B cell (primary cell): ENCODE results near the gene ABCC1. TPM values are rescaled to one million over a fixed set of nuclear protein-coding genes. Genes with fewer than 3 reads are reported as not detected.

Experiments used
- ATAC-seq: fragments of 200-7000 bp; cut with Tn5 transposase; one replicate; pipeline ENCODE4 v1.10.0; 2021; ENCODE audit warnings: low read depth, mild to moderate bottlenecking, moderate number of reproducible peaks, moderate library complexity
- CTCF ChIA-PET: fragments of 350-600 bp; sonication (Branson Sonifier 250); formaldehyde crosslinking; loops from one replicate; lab custom pipeline; 2021; ENCODE audit warnings: antibody characterized with exemption, inconsistent platforms; lab: Charles Lee
- POLR2A ChIA-PET: fragments of 350-600 bp; sonication (Branson Sonifier 250); formaldehyde crosslinking; loops from one replicate; lab custom pipeline; 2021; ENCODE audit warnings: antibody characterized with exemption; lab: Charles Lee
- DNase-seq: peaks from one replicate; pipeline ENCODE4 v3.0.0; 2013
- H2AFZ ChIP-seq: 2 replicates; pipeline ENCODE4 v1.6.1; 2012; ENCODE audit warnings: mild to moderate bottlenecking, low read depth, low read length; ENCODE audit not compliant: insufficient read depth, poor library complexity, severe bottlenecking
- H3K27ac ChIP-seq, 2 donors: 1 replicate in 1 of 2; 2 replicates in 1 of 2; pipeline ENCODE4 v1.5.1; 2012 to 2013; ENCODE audit warnings: low read length in 2 of 2, mild to moderate bottlenecking in 2 of 2, moderate library complexity in 1 of 2
- H3K27me3 ChIP-seq, 4 experiments: fragments of 200-600 bp in 1 of 4; sonication (generic) in 1 of 4; replicated peaks in 1 of 4; 1 replicate in 2 of 4; 2 replicates in 2 of 4; pipeline versions ENCODE4 v1.6.1 to v1.7.0; 2013 to 2016; ENCODE audit warnings: low read length in 3 of 4, mild to moderate bottlenecking in 2 of 4, mixed read lengths in 1 of 4, moderate library complexity in 1 of 4; ENCODE audit not compliant: insufficient read depth in 4 of 4, control insufficient read depth in 3 of 4; ENCODE audit errors: control extremely low read depth in 1 of 4
- H3K36me3 ChIP-seq, 2 experiments: replicated peaks in 1 of 2; 1 replicate in 1 of 2; 2 replicates in 1 of 2; pipeline versions ENCODE4 v1.6.1 to v1.7.1; 2013; ENCODE audit warnings: low read length in 1 of 2; ENCODE audit not compliant: insufficient read depth in 2 of 2, control insufficient read depth in 1 of 2; ENCODE audit errors: control extremely low read depth in 1 of 2, extremely low read depth in 1 of 2
- H3K4me1 ChIP-seq, 2 donors: fragments of 200-600 bp in 1 of 2; sonication (generic) in 1 of 2; 1 replicate in 1 of 2; 2 replicates in 1 of 2; pipeline versions ENCODE4 v1.5.1 to v1.6.1; 2013 to 2017; ENCODE audit warnings: low read length in 2 of 2; ENCODE audit not compliant: control insufficient read depth in 2 of 2, insufficient read depth in 2 of 2
- H3K4me2 ChIP-seq: replicated peaks from 2 replicates; pipeline ENCODE3; 2012; ENCODE audit warnings: mild to moderate bottlenecking, low read depth, low read length; ENCODE audit not compliant: poor library complexity, severe bottlenecking
- H3K4me3 ChIP-seq, 5 experiments: fragments of 200-600 bp in 1 of 5; sonication (generic) in 1 of 5; 1 replicate in 3 of 5; 2 replicates in 2 of 5; pipeline versions ENCODE4 v1.5.1 to v1.7.0; 2011 to 2016; ENCODE audit warnings: low read length in 4 of 5, mild to moderate bottlenecking in 4 of 5, low read depth in 2 of 5, control low read depth in 1 of 5, moderate library complexity in 1 of 5; ENCODE audit not compliant: insufficient read depth in 1 of 5; ENCODE audit errors: control extremely low read depth in 1 of 5, extremely low read depth in 1 of 5
- H3K79me2 ChIP-seq: fragments of 200-600 bp; sonication (generic); one replicate; pipeline ENCODE4 v1.6.0; 2016; ENCODE audit warnings: low read length; ENCODE audit not compliant: control insufficient read depth, insufficient read depth
- H3K9ac ChIP-seq: fragments of 200-600 bp; sonication (generic); 2 replicates; pipeline ENCODE4 v1.6.1; 2017; ENCODE audit warnings: mild to moderate bottlenecking, low read length, moderate library complexity
- H3K9me3 ChIP-seq, 3 donors: one replicate each; pipeline versions ENCODE4 v1.6.1 to v1.7.1; 2013; ENCODE audit warnings: low read length in 2 of 3; ENCODE audit not compliant: control insufficient read depth in 2 of 3, insufficient read depth in 1 of 3; ENCODE audit errors: control extremely low read depth in 1 of 3
- H4K20me1 ChIP-seq: 2 replicates; pipeline ENCODE4 v1.6.0; 2012; ENCODE audit warnings: mild to moderate bottlenecking, low read length; ENCODE audit not compliant: insufficient read depth, control insufficient read depth, poor library complexity, severe bottlenecking
- H3K27ac Mint-ChIP-seq: one replicate; pipeline ENCODE4 v1.8.0; 2021; ENCODE audit warnings: mixed read lengths
- H3K27me3 Mint-ChIP-seq: one replicate; pipeline ENCODE4 v1.8.0; 2021; ENCODE audit warnings: mixed read lengths
- H3K4me1 Mint-ChIP-seq: one replicate; pipeline ENCODE4 v1.8.0; 2021; ENCODE audit warnings: mixed read lengths
- H3K4me3 Mint-ChIP-seq: one replicate; pipeline ENCODE4 v1.8.0; 2021; ENCODE audit warnings: mixed read lengths
- H3K9me3 Mint-ChIP-seq: one replicate; pipeline ENCODE4 v1.8.0; 2022; ENCODE audit warnings: mixed read lengths; ENCODE audit not compliant: insufficient read depth
- CTCF ChIP-seq: fragments of 200-600 bp; IDR thresholded peaks from one replicate; pipeline ENCODE4 v1.8.0; 2022; ENCODE audit warnings: antibody characterized with exemption, mild to moderate bottlenecking
- EZH2 ChIP-seq: IDR thresholded peaks from 2 replicates; pipeline ENCODE4 v1.6.1; 2012; ENCODE audit warnings: borderline replicate concordance, low read depth, mild to moderate bottlenecking, moderate library complexity, low read length; ENCODE audit not compliant: insufficient read depth, poor library complexity, severe bottlenecking
- WGBS: methylation state at CpG from one replicate; pipeline ENCODE4 v1.1.5; 2013; ENCODE audit warnings: missing lambda C conversion rate; ENCODE audit not compliant: insufficient coverage; 5-methylcytosine and 5-hydroxymethylcytosine counted together
- intact Hi-C: fragments of 100-400 bp; cut with micrococcal nuclease; formaldehyde crosslinking; loops from one replicate; pipeline ENCODE4 v1.10.0; 2022
- polyA plus RNA-seq: library from polyadenylated mRNA; depleted of rRNA; stranded (reverse); fragments of >200 nt; gene quantifications from 2 replicates; pipeline ENCODE4 v1.2.3, GENCODE V29; 2012
- total RNA-seq, 2 donors: library from RNA; stranded (reverse); fragments of 120-200 nt in 1 of 2; gene quantifications; 1 replicate in 1 of 2; 2 replicates in 1 of 2; pipeline versions ENCODE4 v1.2.3 to v1.2.4, GENCODE V29; 2013 to 2022

ABCC1 gene
- total and polyA plus RNA-seq, 2 donors (not counting 1 experiment from before 2014, with no cell fraction given), result 21.8 to 73.0 TPM

- no CpG with 5 or more reads among the region's 3 CpGs for WGBS
- Histone ChIP-seq H3K36me3 (peaks cover 3 to 39% of the 10 kb centered on the region in 2 experiments), H4K20me1 (no peaks in the 10 kb centered on the region), H3K27ac (peak overlapping the region in 1 of 2 donors; percentile 30), H3K4me1 (peaks cover 30 to 42% of the 10 kb centered on the region in 2 donors), H2AFZ (no peak overlapping the region), H3K4me2 (no peak overlapping the region), H3K4me3 (no peak overlapping the region), H3K79me2 (peaks cover 48% of the 10 kb centered on the region), H3K27me3 (no peaks in the 10 kb centered on the region), H3K9ac (no peak overlapping the region), H3K9me3 (peaks cover 0 to 3% (median 0%) of the 10 kb centered on the region in 3 donors)
- ATAC-seq, result no peak
- Mint-ChIP-seq H3K4me3 (no peak overlapping the region), H3K27me3 (no peaks in the 10 kb centered on the region), H3K4me1 (peaks cover 42% of the 10 kb centered on the region), H3K27ac (peak overlapping the region; percentile 83), H3K9me3 (no peaks in the 10 kb centered on the region)
- intact Hi-C loops, result no loop called here
- TF ChIP-seq EZH2 (no peak), CTCF (no peak)
- POLR2A ChIA-PET, result no interaction called here
- CTCF ChIA-PET, result interaction anchor here (1.4 to 2.1 kb wide), 2 partner anchors 23 to 51 kb away, joined by 4 to 6 read pairs; no protein-coding TSS in a partner anchor
- DNase-seq, result no peak
Observed at GRCh38 chr16:16010194-16010593, 60.8 kb downstream of the ABCC1 start.

DNA sequence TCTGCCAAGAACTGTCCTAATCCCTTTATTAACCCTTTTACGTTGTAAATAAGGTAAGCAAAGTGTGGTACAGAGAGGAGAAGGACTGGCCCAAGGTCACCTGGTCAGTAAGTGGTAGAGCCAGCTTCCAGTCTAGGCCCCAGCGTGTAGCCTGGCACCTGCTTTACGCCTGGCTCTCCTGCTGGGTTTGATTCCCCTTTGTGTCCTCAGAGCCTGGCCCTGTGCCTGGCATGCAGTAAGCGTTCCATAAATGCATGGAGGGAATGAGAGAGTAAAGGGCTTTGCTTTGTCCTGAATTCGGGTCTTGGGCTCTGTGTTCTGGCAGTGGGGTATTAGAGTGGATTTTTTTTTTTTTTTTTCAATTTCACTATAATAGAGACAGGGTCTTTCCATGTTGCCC is 62.7 kb downstream of the ABCC1 start:
- H3K27ac ChIP-seq, result no peak overlapping the region
- no peaks in the 10 kb centered on the region for H3K9me3 ChIP-seq
- ChIA-PET CTCF (no interaction called here), POLR2A (no interaction called here)
- peaks cover 19 to 29% of the 10 kb centered on the region in 2 donors for H3K4me1 ChIP-seq
- H4K20me1 ChIP-seq, result no peaks in the 10 kb centered on the region
- Mint-ChIP-seq H3K27me3 (no peaks in the 10 kb centered on the region), H3K9me3 (no peaks in the 10 kb centered on the region), H3K27ac (no peak overlapping the region), H3K4me3 (no peak overlapping the region), H3K4me1 (peaks cover 34% of the 10 kb centered on the region)
- H3K27me3 ChIP-seq, result no peaks in the 10 kb centered on the region
- DNase-seq (no peak), ATAC-seq (no peak)
- intact Hi-C loops, result no loop called here
- H3K79me2 ChIP-seq, result peaks cover 37% of the 10 kb centered on the region
- no peak overlapping the region for H3K9ac ChIP-seq
- H3K4me2 ChIP-seq, result no peak overlapping the region
- no peak overlapping the region for H3K4me3 ChIP-seq
- no peak for TF ChIP-seq EZH2
- TF ChIP-seq CTCF, result no peak
- H2AFZ ChIP-seq, result no peak overlapping the region
- peaks cover 3 to 52% of the 10 kb centered on the region in 2 experiments for H3K36me3 ChIP-seq
- WGBS, result 100% methylated on average over 3 of the region's 5 CpGs
